SU-DHL-6 (cell line): ENCODE data around the gene SDCCAG8.

ENCODE experiments used
- EZH2phosphoT487 ChIP-seq: fragments of 200-600 bp; sonication (generic), shearing (Covaris generic); conservative IDR thresholded peaks from 2 replicates; pipeline ENCODE4 v1.6.1; 2018; ENCODE audit warnings: mild to moderate bottlenecking, antibody characterized with exemption, low read length, moderate library complexity, mixed read lengths
- TF ChIP-seq, protein P1 (sequence below): fragments of 200-600 bp; sonication (generic); IDR thresholded peaks from one replicate; pipeline ENCODE4 v1.5.1; 2017; ENCODE audit warnings: antibody characterized with exemption, mild to moderate bottlenecking, low read length, moderate library complexity; ENCODE audit not compliant: insufficient read depth, poor library complexity, severe bottlenecking

DNA sequence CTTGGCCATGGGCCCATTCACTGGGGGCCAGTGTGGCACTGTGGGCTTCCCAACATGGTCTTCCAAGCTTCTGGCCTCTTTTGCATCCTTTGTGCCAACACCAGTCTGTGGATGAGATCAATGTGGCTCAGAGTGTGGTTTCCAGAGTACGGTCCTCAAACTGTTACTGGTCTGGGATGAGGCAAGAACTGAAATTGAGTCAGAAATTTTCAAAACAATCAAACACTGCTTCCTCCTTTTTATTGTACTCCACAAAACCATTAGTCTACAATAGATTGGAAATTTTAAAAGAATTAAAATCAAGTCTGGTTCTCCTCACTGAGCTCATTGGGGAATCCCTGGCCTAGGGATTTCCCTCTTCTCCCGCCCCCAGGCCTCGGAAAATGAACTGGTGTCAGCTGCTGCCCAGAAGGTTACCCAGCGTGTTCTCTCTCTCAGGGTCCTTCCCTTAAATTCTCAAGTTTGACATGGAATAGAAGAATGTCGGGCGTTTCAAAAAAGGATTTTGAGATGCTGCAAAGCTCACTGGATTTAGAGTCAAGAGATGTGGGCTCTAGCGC is 222.0 kb downstream of the SDCCAG8 start:
- TF ChIP-seq EZH2phosphoT487: no peak
- TF ChIP-seq, protein P1, sequence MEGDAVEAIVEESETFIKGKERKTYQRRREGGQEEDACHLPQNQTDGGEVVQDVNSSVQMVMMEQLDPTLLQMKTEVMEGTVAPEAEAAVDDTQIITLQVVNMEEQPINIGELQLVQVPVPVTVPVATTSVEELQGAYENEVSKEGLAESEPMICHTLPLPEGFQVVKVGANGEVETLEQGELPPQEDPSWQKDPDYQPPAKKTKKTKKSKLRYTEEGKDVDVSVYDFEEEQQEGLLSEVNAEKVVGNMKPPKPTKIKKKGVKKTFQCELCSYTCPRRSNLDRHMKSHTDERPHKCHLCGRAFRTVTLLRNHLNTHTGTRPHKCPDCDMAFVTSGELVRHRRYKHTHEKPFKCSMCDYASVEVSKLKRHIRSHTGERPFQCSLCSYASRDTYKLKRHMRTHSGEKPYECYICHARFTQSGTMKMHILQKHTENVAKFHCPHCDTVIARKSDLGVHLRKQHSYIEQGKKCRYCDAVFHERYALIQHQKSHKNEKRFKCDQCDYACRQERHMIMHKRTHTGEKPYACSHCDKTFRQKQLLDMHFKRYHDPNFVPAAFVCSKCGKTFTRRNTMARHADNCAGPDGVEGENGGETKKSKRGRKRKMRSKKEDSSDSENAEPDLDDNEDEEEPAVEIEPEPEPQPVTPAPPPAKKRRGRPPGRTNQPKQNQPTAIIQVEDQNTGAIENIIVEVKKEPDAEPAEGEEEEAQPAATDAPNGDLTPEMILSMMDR: no peak
